NCI-H2107 treated with DMSO at 0.1 percent for 48 hours (cell line): ENCODE results near the gene WDTC1.

Source experiments
- DNase-seq: peaks from one replicate; lab custom pipeline; 2025; ENCODE audit not compliant: unreplicated experiment; lab: John Stamatoyannopoulos, UW

Gene WDTC1

GRCh38 chr1:27332536-27333281, 98.3 kb downstream of the WDTC1 start:
- DNase-seq = no peak

- no peak for DNase-seq
These were observed 99.4 kb downstream of the WDTC1 start for GRCh38 chr1:27333717-27334279.

- DNase-seq = no peak
These were observed 101.3 kb downstream of the WDTC1 start for GRCh38 chr1:27335506-27336422.

GRCh38 chr1:27336756-27337155, 102.3 kb downstream of the WDTC1 start:
- no peak for DNase-seq

GRCh38 chr1:27338751-27339150, 104.3 kb downstream of the WDTC1 start:
- DNase-seq = no peak

GRCh38 chr1:27339213-27339612, 104.8 kb downstream of the WDTC1 start:
- no peak for DNase-seq

- peak; percentile 49 for DNase-seq
These were observed 107.3 kb downstream of the WDTC1 start, which contains the start of gene SYTL1 for GRCh38 chr1:27341525-27342252. TSS of gene SYTL1 (plus strand) at chr1:27342022. CDS start at chr1:27345335, 3,313 bp downstream.

GRCh38 chr1:27342391-27342777, 108.0 kb downstream of the WDTC1 start:
- DNase-seq = peak; percentile 25

GRCh38 chr1:27342778-27343638, 108.6 kb downstream of the WDTC1 start:
- peak; percentile 42 for DNase-seq

- DNase-seq = no peak
These were observed 109.2 kb downstream of the WDTC1 start for GRCh38 chr1:27343639-27344025.

- DNase-seq = no peak
These were observed 110.8 kb downstream of the WDTC1 start for GRCh38 chr1:27345272-27345671.

GRCh38 chr1:27346357-27346756, 111.9 kb downstream of the WDTC1 start:
- no peak for DNase-seq

GRCh38 chr1:27346991-27347624, 112.7 kb downstream of the WDTC1 start:
- DNase-seq = no peak

- peak; percentile 67 for DNase-seq
These were observed 114.7 kb downstream of the WDTC1 start for GRCh38 chr1:27348861-27349783.

GRCh38 chr1:27349784-27350662, 115.6 kb downstream of the WDTC1 start:
- peak; percentile 28 for DNase-seq

GRCh38 chr1:27350663-27351540, 116.5 kb downstream of the WDTC1 start:
- no peak for DNase-seq
